DMS 273 (cell line): Measurements from ENCODE around the gene VAV2.
A peak's percentile ranks its signal among the peaks of the same experiment; 100 is the strongest.
"Not testable (repeated sequence)": the region's sequence is repeated elsewhere in the genome, so short reads cannot be mapped to it uniquely, and the experiment has no call there.

ENCODE experiments used
- DNase-seq: peaks from one replicate; lab custom pipeline; 2025; ENCODE audit not compliant: unreplicated experiment; lab: John Stamatoyannopoulos, UW

The VAV2 gene

DNA sequence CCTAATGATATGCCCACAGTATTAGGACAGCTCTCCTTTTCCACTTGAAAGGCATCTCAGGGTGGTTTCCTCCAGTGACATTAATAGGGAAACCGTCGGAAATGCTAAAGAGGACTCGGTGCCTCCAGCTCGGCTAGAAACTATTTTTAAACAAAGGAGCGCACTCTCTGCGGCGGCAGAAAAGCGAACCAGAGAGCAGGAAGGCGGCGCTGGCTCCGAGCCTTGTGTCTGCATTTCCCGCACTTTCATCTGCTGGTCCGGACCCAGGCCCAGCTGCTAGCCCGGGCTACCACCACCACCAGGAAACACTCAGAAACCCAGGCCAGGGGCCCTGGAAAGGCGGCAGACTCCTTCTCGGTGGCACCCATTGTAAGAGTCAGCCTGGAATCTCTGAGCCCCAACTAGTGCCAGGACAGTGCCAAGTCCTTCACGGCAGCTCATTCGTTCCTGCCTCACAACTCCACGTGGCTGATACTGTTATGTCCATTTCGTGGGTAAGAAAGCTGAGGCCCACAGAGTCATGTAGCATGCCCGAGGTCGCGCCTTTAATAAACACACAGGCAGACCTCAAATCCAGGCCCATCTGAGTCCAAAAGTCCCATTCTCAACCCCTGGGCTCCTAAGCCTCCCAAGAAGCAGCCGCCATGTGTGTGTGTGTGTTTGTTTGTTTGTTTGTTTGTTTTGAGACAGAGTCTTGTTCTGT is 73.9 kb downstream of the VAV2 start:
- no peak for DNase-seq

DNA sequence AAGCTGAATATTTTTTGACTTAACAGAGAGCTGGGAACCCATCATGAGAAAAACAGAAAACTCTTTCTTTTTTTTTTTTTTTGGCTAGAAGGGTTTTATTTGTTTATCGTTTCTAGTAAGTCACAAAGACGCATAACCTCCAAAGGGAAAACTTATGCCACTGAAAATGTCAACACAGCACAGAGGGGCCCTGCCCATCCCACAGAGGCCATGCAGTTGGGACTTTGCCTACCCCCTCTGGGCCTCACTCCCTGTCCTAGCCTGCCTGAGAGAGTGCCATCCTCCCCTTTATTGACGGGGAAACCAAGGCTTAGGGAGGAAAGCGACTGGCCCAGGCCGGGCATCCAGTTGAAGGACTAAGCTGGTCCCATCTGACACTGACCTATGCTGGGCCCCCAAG is 74.7 kb downstream of the VAV2 start:
- DNase-seq, result no peak

DNA sequence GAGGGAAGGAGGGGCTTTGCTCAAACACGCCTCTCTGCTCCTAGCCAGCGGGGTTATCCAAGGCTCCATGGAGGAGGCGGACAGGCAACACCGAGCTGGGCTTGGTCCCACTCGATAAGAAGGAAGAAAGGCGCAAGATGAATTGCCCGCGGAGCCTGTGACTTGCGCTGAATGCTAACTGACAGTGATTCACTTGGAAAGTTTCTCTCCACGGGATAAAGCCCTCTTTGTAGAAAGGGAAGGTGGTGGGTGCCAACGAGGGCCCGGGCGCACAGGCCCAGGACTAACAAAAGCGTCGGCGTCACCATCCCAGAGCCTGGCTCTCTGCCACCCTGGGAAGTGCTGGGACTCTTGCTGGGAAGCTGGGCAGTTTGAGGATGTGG is 76.0 kb downstream of the VAV2 start:
- DNase-seq, result no peak

DNA sequence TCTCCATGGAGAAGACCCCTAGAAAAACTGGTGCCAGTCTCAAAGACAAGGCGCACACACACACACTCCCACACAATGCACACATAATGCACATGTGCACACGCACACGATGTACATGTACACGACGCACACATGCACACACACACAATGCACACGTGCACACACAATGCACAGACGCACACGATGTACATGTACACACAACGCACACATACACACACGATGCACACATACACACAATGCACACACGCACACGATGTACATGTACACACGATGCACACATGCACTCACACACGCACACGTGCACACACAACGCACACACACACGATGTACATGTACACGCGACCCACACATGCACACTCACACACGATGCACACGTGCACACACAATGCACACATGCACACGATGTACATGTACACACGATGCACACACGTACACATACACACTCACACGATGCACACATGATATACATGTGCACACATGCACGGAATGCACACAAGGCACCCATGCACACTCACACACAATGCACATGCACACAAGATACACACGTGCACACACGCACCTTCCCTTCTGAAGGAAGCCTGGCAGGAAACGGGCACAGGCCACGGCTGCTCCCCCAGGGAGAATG is 76.5 kb downstream of the VAV2 start:
- no peak for DNase-seq

DNA sequence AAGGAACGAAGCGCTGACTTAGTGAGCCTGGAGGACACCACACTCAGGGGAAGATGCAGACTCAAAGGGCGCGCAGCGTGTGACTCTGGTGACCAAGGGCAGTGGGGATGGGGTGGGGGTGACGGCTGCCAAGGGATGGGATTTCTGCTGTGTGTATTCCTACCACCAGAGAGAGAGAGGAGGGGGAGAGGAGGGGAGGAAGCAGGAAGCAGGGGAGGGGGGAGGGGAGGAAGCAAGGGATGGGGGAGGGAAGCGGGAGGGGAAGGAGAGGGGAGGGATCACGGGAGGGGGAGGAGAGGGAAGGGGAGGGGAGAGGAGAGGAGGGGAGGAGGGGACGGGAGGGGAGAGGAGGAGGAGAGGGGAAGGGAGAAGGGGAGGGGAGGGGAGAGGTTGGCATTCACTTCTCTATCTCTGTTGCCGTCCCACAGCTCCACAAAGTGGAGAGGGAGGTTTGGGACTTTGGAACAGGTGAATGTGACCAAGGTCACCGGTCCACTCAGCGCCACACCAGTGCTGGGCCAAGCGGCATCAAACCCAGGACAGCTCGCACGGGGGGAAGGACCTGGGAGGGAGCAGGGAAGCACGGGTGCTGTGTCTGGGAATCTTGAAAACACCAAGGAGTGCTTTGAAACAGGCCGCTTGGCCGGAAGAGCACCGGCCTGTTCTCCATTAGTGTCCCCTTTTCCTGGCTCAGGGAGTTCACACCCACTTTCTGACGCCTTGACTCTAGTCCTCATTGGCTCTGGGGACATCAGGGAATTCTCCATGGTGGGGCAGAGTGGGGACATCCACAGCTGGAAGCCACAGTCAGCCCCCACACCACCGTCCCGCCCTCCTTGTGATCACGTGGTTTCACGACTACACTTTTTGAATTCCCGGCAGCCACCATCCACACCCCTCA is 77.4 kb downstream of the VAV2 start:
- DNase-seq, result no peak

DNA sequence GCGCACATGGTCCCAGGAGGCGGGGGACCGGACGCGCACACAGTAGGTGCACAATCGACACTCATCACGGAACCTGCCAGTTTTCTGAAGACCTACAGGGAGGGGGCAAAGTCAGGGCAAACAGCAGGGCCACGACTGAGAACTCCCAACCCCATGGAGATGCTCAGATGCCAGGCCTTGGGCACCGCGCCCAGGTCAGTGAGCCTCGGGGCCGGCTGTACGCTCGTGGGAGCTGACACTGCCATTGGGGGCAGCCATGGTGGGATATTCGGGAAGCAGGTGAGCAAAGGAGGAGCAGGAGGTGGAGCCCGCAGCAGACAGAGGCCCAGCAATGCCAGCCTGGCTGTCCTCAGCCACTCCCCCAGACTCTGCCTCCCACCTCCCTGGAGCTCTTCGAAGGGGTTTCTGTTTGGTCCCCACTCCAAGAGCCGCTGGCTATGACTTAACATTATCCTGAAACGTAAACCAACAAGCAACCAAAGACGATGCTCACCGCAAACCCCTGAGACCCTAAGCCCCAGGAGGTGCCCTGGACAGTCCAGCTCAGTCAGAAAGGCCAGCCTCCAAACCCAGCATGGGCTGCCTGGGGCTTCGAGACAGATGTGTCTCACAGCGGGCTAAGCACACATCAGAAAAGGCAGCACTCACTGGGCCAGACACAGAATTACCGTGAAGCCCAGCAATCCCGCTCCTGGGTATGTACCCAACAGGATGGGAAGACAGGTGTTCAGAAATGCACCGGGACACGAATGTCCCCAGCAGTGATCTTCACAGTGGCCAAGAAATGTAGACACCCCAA is 78.4 kb downstream of the VAV2 start:
- DNase-seq, result no peak

DNA sequence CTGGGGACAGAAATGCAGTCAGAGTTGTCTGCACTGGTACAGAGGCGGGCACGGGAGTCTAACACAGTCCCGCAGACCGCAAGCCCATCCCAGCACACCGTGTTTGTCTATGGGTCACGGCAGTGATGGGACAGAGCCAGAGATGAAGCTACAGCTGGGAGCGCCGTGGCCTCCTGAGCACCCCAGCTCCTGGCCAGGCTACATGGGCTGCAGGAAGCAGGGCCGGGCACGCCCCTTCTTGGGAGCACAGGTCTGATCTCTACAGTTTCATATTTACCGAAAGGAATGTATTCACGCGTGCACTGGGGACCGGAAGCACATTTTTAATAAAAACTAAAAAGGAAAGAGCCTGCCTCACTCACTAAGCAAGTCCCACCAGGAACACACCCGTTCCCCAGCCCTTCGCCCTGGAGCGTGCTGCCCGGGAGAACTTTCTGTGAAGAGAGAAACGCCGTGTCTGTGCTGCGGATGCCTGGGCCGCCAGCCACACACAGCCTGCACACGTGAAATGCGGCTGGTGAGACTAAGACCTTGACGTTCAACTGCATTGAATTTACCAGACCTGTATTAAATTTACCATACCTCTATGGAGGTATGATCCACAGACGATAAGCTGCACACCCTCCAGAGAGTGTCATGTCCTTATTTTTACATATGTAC is 81.1 kb downstream of the VAV2 start:
- DNase-seq, result no peak

DNA sequence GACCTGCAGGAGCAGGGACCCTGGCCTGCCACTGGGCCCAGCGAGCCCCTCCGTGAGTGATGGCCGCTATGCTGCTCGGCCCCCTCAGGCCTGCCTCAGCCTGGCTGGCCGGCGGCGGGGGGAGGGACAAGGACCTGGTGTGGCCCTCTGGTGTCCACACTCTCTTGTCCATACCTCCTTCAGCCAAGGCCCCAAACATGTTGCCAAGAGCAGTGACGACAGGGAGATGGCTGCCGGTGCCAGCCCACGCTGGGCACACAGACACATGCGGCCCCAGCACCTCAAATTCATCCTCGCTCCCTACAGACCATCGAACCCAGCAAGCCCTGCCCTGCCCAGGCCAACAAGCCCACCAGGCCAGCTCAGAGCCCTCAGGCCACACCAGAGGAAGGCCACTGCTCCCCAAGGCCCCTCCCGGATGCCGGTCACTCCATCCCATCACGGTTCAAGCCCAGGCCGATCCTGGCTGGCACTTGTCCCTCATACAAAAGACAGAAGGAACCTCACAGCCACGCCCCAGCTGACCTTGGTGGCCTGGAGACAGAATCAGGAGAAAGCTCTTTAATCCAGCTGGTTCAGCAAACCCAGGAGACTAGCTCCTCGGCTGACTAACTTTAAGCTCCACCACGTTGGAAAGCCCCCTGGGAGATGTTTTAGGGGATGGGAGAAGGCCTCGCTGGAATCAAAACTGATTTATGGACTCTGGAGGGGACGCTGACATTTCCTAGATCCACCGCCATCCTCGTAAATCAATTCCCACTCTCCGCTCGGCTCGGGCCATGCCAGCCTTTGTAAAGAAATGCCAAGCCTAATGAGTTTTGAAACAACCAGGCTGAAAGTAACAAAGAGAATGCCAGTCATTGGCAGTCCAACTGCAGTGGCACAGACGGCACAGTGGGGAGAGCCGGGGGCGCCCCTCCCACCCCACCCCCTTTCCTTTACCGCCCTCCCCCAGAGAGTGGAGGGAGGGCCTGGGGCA is 84.9 kb downstream of the VAV2 start:
- no peak for DNase-seq

DNA sequence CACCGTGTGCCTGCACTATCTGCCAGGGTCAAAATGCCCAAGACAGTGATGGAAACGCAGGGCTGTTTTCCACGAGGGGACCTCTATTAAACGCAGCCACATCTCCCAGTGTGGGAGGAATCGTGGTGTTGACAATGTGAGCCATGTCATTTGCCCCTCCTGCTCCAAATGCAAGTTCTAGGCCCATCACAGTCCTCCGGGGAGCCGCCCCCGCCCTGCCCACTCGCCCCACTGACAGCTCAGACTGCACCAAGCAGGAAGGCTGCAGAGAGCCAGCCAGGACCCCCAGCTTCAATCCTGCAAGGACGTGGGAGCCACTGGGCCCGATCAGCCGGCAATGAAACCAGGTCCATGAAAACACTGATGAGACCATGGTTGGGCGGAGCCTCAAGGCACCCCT is 85.9 kb downstream of the VAV2 start:
- no peak for DNase-seq

DNA sequence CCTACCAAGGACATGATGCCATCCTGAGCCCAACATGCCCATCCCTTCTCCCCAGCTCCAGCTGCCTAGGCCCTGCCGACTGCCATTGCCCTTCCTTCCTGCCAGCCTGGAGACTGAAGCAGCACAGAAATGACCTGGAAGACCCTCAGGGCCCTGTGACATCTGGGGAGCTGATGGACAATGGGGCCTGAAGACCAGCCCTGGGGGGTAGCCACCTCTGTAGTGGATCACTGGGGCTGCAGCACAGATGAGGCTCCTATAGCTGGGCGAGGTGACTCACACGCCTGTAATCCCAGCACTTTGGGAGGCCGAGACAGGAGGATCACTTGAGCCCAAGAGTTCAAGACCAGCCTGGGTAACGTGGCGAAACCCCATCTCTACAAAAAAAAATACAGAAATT is 86.6 kb downstream of the VAV2 start:
- DNase-seq, result no peak

DNA sequence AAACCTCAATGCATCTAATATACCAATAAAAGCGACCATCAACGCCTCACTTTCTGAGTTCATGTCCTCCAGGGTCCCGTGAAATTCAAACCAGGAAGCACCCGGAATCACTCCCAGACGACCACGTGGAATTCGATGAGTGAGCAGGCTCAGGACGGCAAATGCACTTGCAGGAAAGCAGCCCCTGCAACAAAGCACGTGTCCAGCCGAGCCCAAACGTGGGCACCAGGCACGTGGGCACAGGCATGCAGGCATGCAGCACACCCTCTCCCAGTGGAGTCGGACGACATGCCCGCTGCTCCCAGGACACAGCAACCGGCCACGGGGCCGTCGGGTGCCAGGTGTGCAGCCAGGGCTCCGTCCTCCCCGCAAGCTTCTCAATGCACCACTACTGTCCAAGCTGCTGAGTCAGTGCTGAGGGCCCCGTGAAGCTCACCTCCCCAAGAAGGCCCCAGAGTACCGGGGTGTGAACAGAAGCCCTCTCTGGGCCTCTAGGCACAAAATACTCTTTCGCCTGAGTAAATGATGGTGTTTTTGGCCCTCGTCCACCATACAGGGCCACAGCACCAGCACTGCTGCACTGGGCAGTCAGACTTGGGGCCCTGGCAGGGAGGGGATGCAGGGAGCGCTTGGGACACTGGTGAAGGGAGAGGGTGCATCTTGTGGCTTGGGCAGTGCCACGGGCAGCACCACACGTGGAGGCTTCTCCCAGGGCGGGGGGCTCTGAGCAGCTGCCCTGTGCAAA is 87.6 kb downstream of the VAV2 start:
- no peak for DNase-seq

DNA sequence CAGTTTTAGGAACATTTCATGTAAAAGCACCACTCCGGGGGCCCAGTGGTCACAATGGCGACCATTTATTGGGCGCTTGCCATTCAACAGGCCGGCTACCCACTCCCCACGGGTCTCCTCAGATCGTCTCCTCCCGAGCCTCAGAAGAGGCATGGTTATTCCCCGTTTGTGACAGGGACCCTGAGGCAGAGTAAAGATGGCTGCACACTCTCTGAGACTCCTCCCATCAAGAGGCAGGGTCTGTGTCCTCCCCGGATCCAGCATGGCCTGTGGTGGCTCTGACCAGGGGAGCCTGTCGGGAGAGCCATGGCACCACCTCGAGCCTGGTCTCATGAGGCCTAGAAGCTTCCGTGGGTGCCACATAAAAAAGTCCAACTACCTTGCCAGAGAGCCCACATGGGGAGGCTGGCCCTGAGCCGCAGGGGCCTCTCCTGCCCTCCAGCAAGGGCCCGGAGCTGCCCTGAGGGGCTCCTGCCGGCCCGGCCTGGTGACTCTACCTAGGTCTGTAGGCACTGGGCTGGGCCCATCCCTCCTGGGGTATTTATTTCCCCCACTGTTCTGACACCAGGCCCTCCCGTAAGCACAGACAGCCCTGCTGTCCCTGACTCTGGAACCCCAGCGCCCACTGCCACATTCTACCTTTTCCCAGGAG is 90.8 kb downstream of the VAV2 start:
- no peak for DNase-seq

DNA sequence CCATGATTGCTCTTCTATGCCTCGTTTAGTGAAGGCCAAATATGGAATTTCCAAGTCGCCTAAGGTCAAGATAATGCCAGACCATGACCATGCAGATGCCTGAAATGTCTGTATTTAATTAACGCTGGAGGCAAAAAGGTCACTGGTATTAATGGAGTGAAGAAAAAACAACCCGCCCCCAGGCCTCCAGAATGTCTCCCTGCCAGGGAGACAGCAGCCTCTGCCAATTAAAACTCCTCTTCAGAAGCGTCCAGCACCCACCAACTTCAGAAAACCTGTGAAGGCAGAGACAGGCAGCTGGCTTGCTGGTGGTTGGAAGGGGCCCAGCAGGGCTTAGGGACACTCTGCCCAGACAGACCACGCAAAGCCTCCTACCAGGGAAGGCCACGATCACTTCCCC is 94.4 kb downstream of the VAV2 start:
- DNase-seq, result peak; percentile 40

DNA sequence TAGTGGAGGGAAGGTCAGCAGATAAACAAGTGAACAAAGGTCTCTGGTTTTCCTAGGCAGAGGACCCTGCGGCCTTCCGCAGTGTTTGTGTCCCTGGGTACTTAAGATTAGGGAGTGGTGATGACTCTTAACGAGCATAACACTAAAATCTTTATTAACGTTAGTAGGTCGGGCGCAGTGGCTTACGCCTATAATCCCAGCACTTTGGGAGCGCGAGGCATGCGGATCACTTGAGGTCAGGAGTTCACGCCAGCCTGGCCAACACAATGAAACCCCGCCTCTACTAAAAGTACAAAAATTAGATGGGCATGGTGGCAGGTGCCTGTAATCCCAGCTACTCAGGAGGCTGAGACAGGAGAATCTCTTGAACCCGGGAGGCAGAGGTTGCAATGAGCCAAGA is 96.1 kb downstream of the VAV2 start:
- not testable (repeated sequence) for DNase-seq

DNA sequence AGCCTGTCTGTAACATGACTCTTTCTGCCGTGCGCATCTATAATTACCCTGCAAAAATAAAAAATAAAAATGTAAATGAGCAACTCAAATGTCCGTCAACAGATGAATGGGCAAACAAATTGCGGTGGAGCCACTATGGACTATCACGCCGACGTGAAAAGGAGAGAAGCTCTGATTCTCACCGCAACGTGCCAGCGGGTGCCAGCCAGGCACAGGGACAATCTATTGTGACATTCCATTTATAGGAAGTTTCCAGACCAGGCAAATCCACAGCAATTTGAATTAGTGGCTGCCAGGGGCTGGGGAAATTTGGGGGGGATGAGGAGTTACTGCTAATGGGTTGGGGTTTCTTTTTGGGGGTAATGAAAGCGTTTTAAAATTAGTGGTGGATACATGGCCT is 96.8 kb downstream of the VAV2 start:
- no peak for DNase-seq

DNA sequence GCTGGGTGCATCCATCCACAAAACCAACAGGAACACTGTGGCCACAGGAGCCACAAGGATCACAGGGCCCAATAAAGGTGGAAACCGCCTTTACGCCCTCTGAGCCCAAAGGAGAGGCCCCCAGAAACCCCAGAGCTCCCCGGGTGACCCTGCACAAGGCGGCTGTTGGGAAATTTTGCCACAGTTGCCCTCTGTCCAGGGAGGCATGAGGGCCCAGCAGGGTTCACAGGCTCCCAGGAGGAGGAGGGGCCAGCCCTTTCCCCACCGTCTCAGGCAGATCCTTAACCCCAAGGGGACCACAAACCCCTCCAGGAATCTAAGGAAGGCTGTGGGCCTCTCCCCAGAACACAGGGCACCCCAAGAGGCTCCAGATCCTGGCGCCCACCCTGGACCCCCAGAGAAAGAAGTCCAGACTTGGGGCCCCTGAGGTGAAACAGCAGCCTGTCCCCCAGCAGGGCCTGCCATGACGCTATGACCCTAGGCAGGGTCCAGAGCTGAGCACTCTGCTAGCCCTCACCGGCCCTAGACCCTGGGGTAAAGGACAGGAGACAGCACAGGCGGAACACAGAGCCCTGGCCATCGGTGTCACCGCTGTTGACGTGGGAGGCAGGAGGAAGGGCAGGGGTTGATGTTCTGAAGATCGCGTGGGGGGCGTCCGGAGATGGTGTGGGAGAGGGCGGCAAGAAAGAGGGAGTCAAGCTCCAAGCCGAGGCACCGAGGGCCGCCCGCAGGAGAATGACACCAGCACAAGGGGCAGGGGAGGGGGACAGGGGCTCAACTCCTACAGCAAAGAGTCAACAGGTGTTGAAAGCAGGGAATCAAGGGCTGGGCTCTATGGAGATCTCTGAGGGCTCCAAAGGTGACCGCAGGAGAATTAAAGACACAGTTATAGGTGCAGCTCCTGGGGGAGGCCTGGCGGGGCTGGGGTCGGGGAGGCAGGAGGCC is 97.5 kb downstream of the VAV2 start:
- DNase-seq, result no peak
